ENCODE measurements around the gene ATP2B1.

DNA sequence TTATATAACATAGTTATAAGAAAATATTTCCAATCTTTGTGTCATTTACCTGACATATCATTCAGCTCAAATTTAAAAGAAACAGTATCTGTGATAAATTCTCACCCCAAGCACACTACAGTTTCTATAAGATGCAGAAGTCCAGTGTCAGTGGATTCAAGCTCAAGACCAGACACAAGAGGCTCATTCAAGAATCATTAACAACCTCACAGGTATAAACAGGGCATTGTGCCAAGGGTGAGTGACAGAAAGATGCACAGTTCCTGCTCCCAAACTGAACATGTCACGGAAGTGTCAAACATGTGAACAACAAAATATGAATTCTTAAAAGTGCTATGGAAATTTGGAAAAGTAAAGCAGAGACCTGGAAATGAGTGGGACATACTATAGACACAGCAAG is 12.8 kb downstream of the ATP2B1 start:
- no peak for TF ChIP-seq POLR2A (IDR thresholded peaks at IDR 0.05; ENCODE audit: low read depth, low read length)
- no peak for TF ChIP-seq POLR2AphosphoS5 (IDR thresholded peaks at IDR 0.05; ENCODE audit: low read depth, low read length)
- TF ChIP-seq TAF1 (IDR thresholded peaks at IDR 0.05; ENCODE audit: borderline replicate concordance, low read depth, low read length): no peak

Measured in GM12892 (cell line).